Smooth muscle cell (in vitro differentiated cells): ENCODE measurements around the gene SLC38A1. TPM values are rescaled to one million over a fixed set of nuclear protein-coding genes. Genes with fewer than 3 reads are reported as not detected.

Experiments used
- DNase-seq: peaks from one replicate; lab custom pipeline; 2025; ENCODE audit not compliant: unreplicated experiment; lab: John Stamatoyannopoulos, UW
- H2AFZ ChIP-seq: fragments of 200-600 bp; sonication (generic); 2 replicates; pipeline ENCODE4 v1.6.0; 2016; ENCODE audit warnings: antibody characterized with exemption, low read depth, mild to moderate bottlenecking
- H3F3A ChIP-seq: fragments of 200-600 bp; sonication (generic); 2 replicates; pipeline ENCODE4 v1.6.0; 2017; ENCODE audit warnings: antibody characterized with exemption, low read depth
- H3K27ac ChIP-seq: fragments of 200-600 bp; sonication (generic); 2 replicates; pipeline ENCODE4 v1.5.1; 2016; ENCODE audit warnings: low read depth, mild to moderate bottlenecking
- H3K27me3 ChIP-seq: fragments of 200-600 bp; sonication (generic); 2 replicates; pipeline ENCODE4 v1.6.1; 2016; ENCODE audit warnings: low read depth, mild to moderate bottlenecking
- H3K36me3 ChIP-seq: fragments of 200-600 bp; sonication (generic); 2 replicates; pipeline ENCODE4 v1.5.1; 2016; ENCODE audit warnings: low read depth
- H3K4me1 ChIP-seq: fragments of 200-600 bp; sonication (generic); 2 replicates; pipeline ENCODE4 v1.5.1; 2016; ENCODE audit warnings: low read depth
- H3K4me2 ChIP-seq: fragments of 200-600 bp; sonication (generic); 2 replicates; pipeline ENCODE4 v1.6.0; 2016; ENCODE audit warnings: mild to moderate bottlenecking
- H3K4me3 ChIP-seq: fragments of 200-600 bp; sonication (generic); 2 replicates; pipeline ENCODE4 v1.5.1; 2016; ENCODE audit warnings: mild to moderate bottlenecking
- H3K79me2 ChIP-seq: fragments of 200-600 bp; sonication (generic); 2 replicates; pipeline ENCODE4 v1.6.0; 2016; ENCODE audit warnings: low read depth, mild to moderate bottlenecking
- H3K9ac ChIP-seq: fragments of 200-600 bp; sonication (generic); 2 replicates; pipeline ENCODE4 v1.6.0; 2016; ENCODE audit warnings: low read depth
- H3K9me3 ChIP-seq: fragments of 200-600 bp; sonication (generic); replicated peaks from 2 replicates; pipeline ENCODE4 v1.5.1; 2016; ENCODE audit warnings: low read depth
- H4K20me1 ChIP-seq: fragments of 200-600 bp; sonication (generic); 2 replicates; pipeline ENCODE4 v1.6.0; 2016; ENCODE audit warnings: low read depth
- WGBS: methylation state at CpG from one replicate; pipeline ENCODE4 v1.1.7; 2016; ENCODE audit warnings: low lambda C conversion rate; 5-methylcytosine and 5-hydroxymethylcytosine counted together
- polyA plus RNA-seq: library from polyadenylated mRNA; unstranded; fragments of >200 nt; fragmentation: Nextera tagmentation; extraction: Ambion mirVana; gene quantifications from 2 replicates; pipeline ENCODE4 v1.2.1, GENCODE V29; 2016
- total RNA-seq: library from RNA; depleted of rRNA; stranded (reverse); fragments of >200 nt; gene quantifications from 2 replicates; pipeline ENCODE4 v1.2.3, GENCODE V29; 2014
- TF ChIP-seq, protein P1 (sequence below): fragments of 200-600 bp; sonication (generic); IDR thresholded peaks from 2 replicates; pipeline ENCODE4 v1.5.1; 2017; ENCODE audit warnings: borderline replicate concordance, mild to moderate bottlenecking, antibody characterized with exemption; ENCODE audit not compliant: insufficient read depth, poor library complexity, severe bottlenecking

The SLC38A1 gene
- total and polyA plus RNA-seq, 2 experiments from 2014 or later = 23.5 to 85.8 TPM

DNA sequence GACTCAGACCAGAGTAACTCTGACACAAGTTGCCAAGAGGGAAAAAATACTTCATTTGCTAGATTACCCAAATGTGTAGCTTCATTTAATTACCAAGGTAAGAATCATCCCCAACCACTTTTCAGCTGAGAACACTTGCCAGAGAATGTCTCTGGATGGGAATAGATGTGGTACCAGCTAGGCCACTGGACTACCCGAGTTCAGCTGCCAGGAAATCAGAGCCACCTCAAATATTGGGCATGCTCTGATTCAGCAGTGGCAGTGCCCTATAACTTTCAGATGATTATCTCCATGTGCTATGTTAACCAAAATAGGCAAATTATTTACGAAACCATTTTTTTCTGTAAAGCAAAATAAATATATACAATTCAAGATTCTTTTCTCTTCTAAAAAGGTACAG, 80.7 kb downstream of the SLC38A1 start:
- H2AFZ ChIP-seq = no peak overlapping the region
- H3K4me3 ChIP-seq = no peak overlapping the region
- no peaks in the 10 kb centered on the region for H3K9me3 ChIP-seq
- no peaks in the 10 kb centered on the region for H3K79me2 ChIP-seq
- no peak overlapping the region for H3K27ac ChIP-seq
- no peaks in the 10 kb centered on the region for H3K4me1 ChIP-seq
- H3K36me3 ChIP-seq = no peaks in the 10 kb centered on the region
- DNase-seq = no peak
- 86% methylated on average over 2 of the region's 2 CpGs for WGBS
- no peaks in the 10 kb centered on the region for H4K20me1 ChIP-seq
- H3F3A ChIP-seq = no peaks in the 10 kb centered on the region
- H3K9ac ChIP-seq = no peak overlapping the region
- H3K4me2 ChIP-seq = no peak overlapping the region
- TF ChIP-seq, protein P1, sequence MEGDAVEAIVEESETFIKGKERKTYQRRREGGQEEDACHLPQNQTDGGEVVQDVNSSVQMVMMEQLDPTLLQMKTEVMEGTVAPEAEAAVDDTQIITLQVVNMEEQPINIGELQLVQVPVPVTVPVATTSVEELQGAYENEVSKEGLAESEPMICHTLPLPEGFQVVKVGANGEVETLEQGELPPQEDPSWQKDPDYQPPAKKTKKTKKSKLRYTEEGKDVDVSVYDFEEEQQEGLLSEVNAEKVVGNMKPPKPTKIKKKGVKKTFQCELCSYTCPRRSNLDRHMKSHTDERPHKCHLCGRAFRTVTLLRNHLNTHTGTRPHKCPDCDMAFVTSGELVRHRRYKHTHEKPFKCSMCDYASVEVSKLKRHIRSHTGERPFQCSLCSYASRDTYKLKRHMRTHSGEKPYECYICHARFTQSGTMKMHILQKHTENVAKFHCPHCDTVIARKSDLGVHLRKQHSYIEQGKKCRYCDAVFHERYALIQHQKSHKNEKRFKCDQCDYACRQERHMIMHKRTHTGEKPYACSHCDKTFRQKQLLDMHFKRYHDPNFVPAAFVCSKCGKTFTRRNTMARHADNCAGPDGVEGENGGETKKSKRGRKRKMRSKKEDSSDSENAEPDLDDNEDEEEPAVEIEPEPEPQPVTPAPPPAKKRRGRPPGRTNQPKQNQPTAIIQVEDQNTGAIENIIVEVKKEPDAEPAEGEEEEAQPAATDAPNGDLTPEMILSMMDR = no peak
- no peaks in the 10 kb centered on the region for H3K27me3 ChIP-seq

DNA sequence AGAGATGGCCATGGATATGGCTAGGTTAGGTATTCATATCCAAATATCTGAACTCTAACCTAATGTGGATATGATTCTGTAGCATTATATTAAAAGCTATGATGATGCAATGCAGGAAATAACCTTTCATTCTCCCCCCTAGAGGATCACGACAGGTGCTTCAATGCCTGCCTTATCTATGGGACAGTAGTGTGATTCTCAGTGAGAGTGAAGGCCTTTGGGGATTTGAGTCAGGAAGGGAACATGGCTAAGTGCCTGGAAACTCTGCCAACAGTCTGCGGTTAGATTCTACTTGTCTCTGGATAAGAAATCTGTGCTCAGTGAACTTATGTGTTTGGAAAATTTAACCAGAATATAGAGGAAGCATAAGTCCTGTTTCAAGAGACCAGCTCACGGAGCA, 81.8 kb downstream of the SLC38A1 start:
- no peaks in the 10 kb centered on the region for H3K9me3 ChIP-seq
- H4K20me1 ChIP-seq = no peaks in the 10 kb centered on the region
- no peaks in the 10 kb centered on the region for H3K79me2 ChIP-seq
- H3K4me1 ChIP-seq = no peaks in the 10 kb centered on the region
- no peak overlapping the region for H2AFZ ChIP-seq
- H3K27me3 ChIP-seq = no peaks in the 10 kb centered on the region
- no peak overlapping the region for H3K4me3 ChIP-seq
- no peaks in the 10 kb centered on the region for H3K36me3 ChIP-seq
- H3F3A ChIP-seq = no peaks in the 10 kb centered on the region
- WGBS = 92% methylated on average over 3 of the region's 3 CpGs
- H3K4me2 ChIP-seq = no peak overlapping the region
- H3K9ac ChIP-seq = no peak overlapping the region
- TF ChIP-seq, protein P1 = no peak
- H3K27ac ChIP-seq = no peak overlapping the region
- no peak for DNase-seq

DNA sequence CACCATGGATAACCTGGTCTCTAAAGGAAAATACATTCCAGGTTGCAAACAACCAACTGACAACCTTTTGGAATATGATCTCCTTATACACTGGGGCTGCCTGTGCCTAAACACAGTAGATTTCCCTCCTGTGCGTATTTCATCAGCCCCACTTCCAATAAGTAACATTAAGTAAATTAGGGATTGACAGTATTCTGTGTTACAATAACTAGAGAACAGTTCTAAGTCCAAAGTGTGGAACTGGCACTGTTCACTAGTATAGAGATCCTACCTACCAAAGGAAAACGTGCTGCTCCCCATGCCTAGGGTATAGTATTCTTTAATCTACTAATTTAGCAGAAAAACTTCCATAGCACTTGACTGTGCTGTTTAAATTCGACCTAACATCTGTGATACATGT, 82.8 kb downstream of the SLC38A1 start:
- Histone ChIP-seq H3K27me3 (no peaks in the 10 kb centered on the region), H3K4me1 (no peaks in the 10 kb centered on the region), H3K4me3 (no peak overlapping the region), H3K4me2 (no peak overlapping the region), H3K79me2 (no peaks in the 10 kb centered on the region), H2AFZ (no peak overlapping the region), H3K9ac (no peak overlapping the region), H3K27ac (no peak overlapping the region), H3K9me3 (no peaks in the 10 kb centered on the region), H4K20me1 (no peaks in the 10 kb centered on the region), H3K36me3 (no peaks in the 10 kb centered on the region), H3F3A (no peaks in the 10 kb centered on the region)
- WGBS = 94% methylated on average over 3 of the region's 3 CpGs
- no peak for DNase-seq
- TF ChIP-seq, protein P1 = no peak

DNA sequence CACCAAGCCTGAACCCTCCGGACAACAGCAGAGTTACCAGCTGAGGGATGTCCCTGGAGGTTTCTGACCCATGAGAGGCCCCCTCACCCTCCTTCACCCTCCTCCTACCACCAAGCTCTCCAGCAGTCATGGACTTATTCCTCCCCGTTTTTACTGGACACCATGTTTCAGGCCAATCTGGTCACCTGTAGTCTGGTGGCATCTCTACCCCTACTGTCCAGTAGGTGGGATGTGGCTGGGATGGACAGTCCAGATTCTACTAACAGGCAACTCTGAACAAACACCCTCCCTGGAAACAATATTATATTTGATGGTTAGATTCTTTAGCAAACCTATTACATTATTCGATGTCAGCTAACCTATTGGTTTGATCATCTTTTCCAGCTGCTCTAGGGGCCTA, 83.2 kb downstream of the SLC38A1 start:
- 94% methylated on average over 3 of the region's 3 CpGs for WGBS

More for the DNA sequence above, 83.2 kb downstream of the SLC38A1 start:
- no peak overlapping the region for H2AFZ ChIP-seq
- H3K27ac ChIP-seq = no peak overlapping the region
- H3F3A ChIP-seq = no peaks in the 10 kb centered on the region
- H3K27me3 ChIP-seq = no peaks in the 10 kb centered on the region
- H3K9me3 ChIP-seq = no peaks in the 10 kb centered on the region
- DNase-seq = no peak
- no peaks in the 10 kb centered on the region for H3K4me1 ChIP-seq
- no peak overlapping the region for H3K4me2 ChIP-seq
- H3K9ac ChIP-seq = no peak overlapping the region
- TF ChIP-seq, protein P1 = no peak
- H4K20me1 ChIP-seq = no peaks in the 10 kb centered on the region
- H3K4me3 ChIP-seq = no peak overlapping the region
- H3K79me2 ChIP-seq = no peaks in the 10 kb centered on the region
- H3K36me3 ChIP-seq = no peaks in the 10 kb centered on the region
